Activated T-helper 1 cell treated with Interleukin-2 at 50 U/mL for 16 hours (primary cell): ENCODE results near the gene MAD1L1.
"Not testable (repeated sequence)": the region's sequence is repeated elsewhere in the genome, so short reads cannot be mapped to it uniquely, and the experiment has no call there.

Experiments used
- DNase-seq: peaks from one replicate; pipeline ENCODE4 v3.0.0-alpha.2; 2020; ENCODE audit warnings: low read depth

MAD1L1 gene

DNA sequence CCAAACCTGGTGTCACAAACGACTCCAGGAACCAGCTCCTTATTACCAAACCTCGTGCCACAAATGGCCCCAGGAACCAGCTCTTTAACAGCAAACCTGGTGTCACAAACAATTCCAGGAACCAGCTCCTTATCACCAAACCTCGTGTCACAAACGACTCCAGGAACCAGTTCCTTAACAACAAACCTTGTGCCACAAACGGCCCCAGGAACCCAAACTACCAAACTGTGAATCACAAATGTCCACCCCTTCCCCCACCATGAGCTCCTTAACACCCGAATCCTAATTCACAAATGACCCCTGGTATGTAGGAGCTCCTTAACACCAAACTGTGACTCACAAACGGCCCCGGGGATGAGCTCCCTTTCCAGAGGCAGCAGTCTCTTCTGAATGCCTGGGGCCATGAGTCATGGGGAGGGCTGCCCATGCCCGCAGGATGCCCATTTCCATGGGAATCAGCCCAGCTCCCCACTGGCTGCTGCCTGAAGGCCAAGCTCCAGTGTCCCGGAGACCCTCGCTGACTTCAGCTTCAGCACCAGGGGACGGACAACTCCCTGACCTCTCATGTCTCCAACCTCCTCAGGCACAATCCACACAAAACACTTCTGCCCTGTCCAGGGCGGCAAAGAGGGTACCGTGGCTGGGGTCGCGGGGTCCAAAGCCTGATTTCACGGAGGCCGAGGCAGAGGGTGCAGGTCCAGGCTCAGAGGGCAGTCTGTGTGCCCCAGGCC is 349.5 kb downstream of the MAD1L1 start:
- no peak for DNase-seq

DNA sequence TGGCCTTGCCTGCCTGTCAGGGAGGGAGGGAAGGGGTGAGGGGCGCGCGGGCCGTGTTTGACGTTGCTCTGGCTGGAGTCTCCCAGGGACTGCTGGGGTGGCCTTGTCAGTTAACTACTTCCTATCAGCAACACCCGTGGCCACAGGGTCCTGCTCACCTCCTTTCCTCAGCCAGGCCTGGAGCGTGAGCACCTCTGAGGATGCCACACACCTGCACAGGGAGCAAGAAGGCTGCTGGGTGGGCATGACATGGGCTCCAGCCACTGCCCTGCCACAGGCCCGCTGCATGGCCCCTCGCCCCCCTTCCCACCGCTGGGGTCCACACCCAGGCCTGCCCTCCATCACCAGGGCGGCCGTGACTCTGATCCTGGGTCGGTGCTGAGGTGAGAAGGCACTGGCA is 350.3 kb downstream of the MAD1L1 start:
- no peak for DNase-seq

DNA sequence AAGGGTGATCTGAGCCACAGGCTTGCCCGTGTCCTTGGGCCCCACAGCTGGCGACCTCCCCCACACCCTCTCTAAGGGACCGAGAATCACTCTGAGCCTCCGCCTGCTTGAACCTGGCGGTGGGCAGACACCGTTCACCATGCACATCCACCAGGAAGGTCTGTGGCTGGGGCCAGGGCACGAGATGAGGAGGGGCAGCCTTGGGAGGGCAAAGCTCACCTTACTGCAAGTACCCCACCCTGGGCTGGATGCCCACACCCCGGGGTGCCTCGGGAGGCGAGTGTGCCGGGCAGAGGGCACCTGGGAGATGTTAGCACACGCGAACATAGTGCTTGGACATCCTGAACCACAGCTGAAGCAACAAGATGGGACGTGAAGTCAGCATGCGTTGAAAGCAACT is 350.8 kb downstream of the MAD1L1 start:
- no peak for DNase-seq

DNA sequence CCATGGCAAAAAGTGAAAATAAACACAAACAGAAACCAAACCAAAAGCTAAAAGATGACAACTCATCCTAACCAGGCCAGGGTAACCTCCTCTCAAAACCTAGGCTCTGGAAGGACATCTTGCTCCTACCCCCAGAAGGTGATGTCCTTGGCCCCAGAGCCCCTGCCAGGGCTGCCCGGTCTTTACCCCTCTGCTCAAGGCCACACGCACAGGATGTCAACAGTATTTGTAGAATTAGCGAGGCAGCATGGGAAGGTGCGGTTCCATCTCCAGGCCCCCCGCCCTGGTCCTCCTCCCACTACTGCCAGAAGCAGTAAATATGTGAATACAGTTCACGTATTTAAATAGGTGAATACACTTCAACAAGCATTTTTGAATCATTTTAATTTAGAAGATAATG is 356.1 kb downstream of the MAD1L1 start:
- DNase-seq = not testable (repeated sequence)

- not testable (repeated sequence) for DNase-seq
Measured at GRCh38 chr7:1875392-1876199, 357.1 kb downstream of the MAD1L1 start.

DNA sequence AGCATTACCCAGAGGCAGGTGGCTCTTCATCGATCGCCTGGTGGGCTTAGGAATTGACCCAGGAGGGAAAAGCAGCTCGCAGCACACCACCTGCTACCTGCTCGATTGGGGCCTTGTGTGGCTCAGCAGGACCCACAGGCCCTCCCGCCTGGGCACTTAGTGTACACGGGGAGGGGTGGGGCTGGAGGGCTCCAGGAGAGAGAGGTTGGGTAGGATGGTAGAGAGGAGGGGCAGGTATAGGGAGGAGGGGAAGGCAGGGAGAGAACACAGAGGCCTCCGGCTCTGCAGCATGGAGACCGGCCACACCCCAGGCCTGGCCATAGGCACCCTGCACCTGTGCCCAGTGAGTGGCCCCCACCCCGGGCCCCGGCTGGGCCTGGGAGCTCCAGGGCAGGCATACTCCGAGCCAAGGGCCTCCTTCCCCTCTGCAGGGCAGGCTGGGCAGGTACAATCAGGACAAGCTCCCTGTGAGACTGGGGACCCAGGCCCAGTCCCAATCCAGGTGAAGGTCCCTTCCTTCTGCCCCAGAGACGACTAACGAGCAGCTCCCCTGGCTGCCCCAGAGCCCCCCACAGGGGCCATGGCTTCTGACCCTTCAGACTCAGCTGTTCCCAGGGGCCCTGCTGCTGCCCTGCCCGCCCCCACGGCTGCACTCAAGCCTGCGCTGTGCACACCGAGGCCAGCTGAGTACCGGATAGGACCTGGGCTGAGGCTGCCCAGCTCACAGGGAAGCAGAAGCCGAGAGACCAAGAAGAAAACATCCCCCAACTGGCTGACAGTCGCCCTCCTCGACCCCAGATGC is 358.0 kb downstream of the MAD1L1 start:
- DNase-seq = not testable (repeated sequence)

GRCh38 chr7:1873857-1874589 is 358.7 kb downstream of the MAD1L1 start:
- no peak for DNase-seq

DNA sequence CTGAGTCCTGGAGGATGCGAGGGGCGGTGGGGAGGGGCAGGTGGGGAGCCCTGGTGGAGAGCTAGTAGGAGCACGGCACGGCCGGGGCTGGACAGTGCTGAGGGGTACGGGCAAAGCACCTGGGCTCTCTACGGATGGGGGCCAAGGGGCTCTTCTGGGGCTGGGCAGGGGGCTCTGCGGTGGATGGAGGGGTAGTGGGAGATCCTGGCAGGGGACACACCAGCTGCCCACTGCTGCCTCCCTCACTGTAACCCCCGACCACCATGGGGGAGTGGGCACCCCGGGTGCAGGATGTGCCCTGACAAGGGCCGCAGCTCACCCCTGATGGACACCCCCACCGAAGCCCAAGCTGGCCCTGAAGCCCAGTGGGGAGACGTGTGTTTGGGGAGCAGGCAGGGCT is 359.3 kb downstream of the MAD1L1 start:
- no peak for DNase-seq

- DNase-seq = no peak
Measured at GRCh38 chr7:1873070-1873405, 359.7 kb downstream of the MAD1L1 start.

GRCh38 chr7:1872191-1873069 is 360.3 kb downstream of the MAD1L1 start:
- DNase-seq = no peak

DNA sequence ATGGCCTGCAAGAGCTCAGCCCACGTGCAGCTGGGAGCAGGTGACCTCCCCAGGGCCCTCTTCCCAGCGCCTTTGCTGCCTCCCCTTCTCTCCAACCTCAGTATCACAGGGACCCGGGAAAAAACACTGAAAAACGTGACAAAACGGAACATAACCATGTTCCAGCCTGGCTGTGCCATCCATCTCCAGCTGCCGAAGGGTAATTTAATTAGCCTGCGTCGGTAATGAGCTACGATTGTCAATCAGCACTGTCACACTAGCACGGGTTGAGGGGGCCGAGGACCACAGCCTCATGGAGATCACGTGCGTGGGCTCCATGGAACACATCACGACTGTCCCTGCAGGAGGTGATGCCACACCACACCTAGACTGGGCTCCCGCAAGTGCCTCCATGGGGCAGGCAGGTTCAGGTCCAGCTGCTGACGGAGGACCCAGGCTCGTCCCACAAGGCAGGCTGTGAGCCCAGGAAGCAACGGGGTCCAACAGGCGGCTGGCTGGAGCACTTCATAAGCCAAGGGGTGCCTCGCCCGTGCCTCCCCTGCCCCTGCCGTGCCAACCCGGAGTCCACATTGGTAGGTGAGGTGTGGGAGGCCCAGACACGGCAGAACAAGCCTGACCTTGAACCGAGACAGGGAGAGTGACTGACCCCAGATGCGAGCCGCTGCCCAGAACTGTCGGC is 363.2 kb downstream of the MAD1L1 start:
- no peak for DNase-seq

GRCh38 chr7:1868516-1869165 is 364.1 kb downstream of the MAD1L1 start:
- no peak for DNase-seq

GRCh38 chr7:1867370-1868260 is 365.1 kb downstream of the MAD1L1 start:
- no peak for DNase-seq

GRCh38 chr7:1866601-1867000 is 366.1 kb downstream of the MAD1L1 start:
- no peak for DNase-seq

GRCh38 chr7:1865571-1866255 is 367.0 kb downstream of the MAD1L1 start:
- DNase-seq = no peak

- no peak for DNase-seq
Measured at GRCh38 chr7:1865000-1865555, 367.7 kb downstream of the MAD1L1 start.

DNA sequence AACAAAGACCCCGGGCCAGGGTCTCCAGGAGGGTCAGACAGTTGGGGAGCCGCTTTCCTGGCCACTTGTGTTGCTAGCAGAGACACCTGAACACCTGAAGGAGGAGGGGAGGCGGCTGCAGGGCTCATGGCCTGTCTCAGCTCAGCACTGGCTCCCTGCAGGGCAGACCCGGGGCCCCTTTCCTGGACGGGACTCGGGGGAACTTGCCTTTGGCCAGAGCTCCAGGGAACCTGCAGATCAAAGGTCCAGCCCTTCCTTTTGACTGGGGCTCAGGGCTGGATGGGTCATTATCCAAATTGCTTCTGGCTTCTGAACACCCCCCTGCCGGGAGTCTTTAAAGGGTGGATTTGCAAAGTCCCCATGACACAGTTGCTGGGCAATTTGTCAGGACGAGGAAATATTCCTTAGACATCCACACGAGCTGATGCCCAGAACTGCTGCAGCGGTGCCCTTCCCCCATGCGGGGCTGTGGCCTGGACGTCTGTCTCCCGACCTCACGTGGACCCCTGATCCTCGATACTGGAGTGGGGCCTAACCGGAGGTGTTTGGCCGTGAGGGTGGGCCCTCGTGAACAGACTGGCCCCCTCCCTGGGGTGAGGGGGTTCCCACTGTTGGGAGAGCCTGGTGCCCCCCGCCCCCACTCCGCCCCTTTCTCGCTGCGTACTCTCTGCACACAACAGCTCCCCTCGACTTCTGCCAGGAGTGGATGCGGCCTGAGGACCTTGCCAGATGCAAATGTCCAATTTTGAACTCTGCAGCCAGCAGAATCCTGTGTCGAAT is 368.4 kb downstream of the MAD1L1 start:
- no peak for DNase-seq
